ENCODE measurements around the gene EXPH5. TPM values are rescaled to one million over a fixed set of nuclear protein-coding genes. Genes with fewer than 3 reads are reported as not detected.
"Not testable (repeated sequence)": the region's sequence is repeated elsewhere in the genome, so short reads cannot be mapped to it uniquely, and the experiment has no call there.

EXPH5 gene
- total RNA-seq, 1 donor from 2014 or later = 0.59 TPM

DNA sequence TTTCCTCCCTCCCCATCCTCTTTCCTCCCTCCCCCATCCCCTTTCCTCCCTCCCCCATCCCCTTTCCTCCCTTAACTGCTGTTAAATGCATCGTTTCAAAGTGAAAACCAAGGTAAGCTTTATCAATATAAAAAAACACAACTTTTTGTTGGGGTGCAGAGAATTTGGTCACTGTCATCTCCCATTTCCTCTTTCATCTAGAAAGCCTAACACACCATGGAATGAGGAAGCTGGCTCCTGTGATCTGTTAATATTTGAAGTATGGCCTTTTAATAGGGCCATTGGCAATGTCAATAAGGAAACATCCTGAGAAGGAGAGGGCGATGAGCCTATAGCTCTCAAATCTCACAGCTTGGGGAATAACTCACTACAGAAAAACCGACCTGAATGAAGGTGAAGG, 7.0 kb downstream of the EXPH5 start:
- Mint-ChIP-seq H3K4me1 (ENCODE audit: unreplicated experiment) (no peaks in the 10 kb centered on the region), H3K9me3 (ENCODE audit: unreplicated experiment) (no peaks in the 10 kb centered on the region), H3K27me3 (ENCODE audit: unreplicated experiment) (no peaks in the 10 kb centered on the region), H3K36me3 (ENCODE audit: unreplicated experiment) (no peaks in the 10 kb centered on the region), H3K27ac (ENCODE audit: unreplicated experiment) (no peak overlapping the region), H3K4me3 (ENCODE audit: unreplicated experiment) (no peak overlapping the region)
- no peak for DNase-seq (ENCODE audit: extremely low spot score, unreplicated experiment)
- TF ChIP-seq, protein P1, sequence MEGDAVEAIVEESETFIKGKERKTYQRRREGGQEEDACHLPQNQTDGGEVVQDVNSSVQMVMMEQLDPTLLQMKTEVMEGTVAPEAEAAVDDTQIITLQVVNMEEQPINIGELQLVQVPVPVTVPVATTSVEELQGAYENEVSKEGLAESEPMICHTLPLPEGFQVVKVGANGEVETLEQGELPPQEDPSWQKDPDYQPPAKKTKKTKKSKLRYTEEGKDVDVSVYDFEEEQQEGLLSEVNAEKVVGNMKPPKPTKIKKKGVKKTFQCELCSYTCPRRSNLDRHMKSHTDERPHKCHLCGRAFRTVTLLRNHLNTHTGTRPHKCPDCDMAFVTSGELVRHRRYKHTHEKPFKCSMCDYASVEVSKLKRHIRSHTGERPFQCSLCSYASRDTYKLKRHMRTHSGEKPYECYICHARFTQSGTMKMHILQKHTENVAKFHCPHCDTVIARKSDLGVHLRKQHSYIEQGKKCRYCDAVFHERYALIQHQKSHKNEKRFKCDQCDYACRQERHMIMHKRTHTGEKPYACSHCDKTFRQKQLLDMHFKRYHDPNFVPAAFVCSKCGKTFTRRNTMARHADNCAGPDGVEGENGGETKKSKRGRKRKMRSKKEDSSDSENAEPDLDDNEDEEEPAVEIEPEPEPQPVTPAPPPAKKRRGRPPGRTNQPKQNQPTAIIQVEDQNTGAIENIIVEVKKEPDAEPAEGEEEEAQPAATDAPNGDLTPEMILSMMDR (IDR thresholded peaks at IDR 0.05) = no peak

DNA sequence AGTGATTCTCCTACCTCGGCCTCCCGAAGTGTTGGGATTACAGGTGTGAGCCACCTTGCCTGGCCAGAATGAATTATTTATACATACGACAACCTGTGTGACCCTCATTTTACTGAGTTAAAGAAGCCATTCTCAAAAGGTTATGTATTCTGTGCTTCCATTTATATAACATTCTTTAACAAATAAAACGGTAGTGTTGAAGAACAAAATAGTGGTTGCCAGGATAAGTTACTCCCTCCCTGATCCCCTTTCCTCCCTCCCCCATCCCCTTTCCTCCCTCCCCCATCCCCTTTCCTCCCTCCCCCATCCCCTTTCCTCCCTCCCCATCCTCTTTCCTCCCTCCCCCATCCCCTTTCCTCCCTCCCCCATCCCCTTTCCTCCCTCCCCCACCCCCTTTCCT, 7.4 kb downstream of the EXPH5 start:
- H3K36me3 Mint-ChIP-seq (ENCODE audit: unreplicated experiment); H3K9me3 Mint-ChIP-seq (ENCODE audit: unreplicated experiment); H3K27ac Mint-ChIP-seq (ENCODE audit: unreplicated experiment); H3K4me3 Mint-ChIP-seq (ENCODE audit: unreplicated experiment); DNase-seq (ENCODE audit: extremely low spot score, unreplicated experiment); H3K27me3 Mint-ChIP-seq (ENCODE audit: unreplicated experiment); H3K4me1 Mint-ChIP-seq (ENCODE audit: unreplicated experiment): not testable (repeated sequence)

GRCh38 chr11:108584973-108585372, 8.6 kb downstream of the EXPH5 start:
- Mint-ChIP-seq H3K4me3 (ENCODE audit: unreplicated experiment) (no peak overlapping the region), H3K4me1 (ENCODE audit: unreplicated experiment) (no peaks in the 10 kb centered on the region), H3K27ac (ENCODE audit: unreplicated experiment) (no peak overlapping the region)

GRCh38 chr11:108580645-108581044, 12.9 kb downstream of the EXPH5 start:
- no peak for DNase-seq (ENCODE audit: extremely low spot score, unreplicated experiment)
- no peaks in the 10 kb centered on the region for H3K36me3 Mint-ChIP-seq (ENCODE audit: unreplicated experiment)
- H3K4me1 Mint-ChIP-seq (ENCODE audit: unreplicated experiment) = no peaks in the 10 kb centered on the region
- peaks cover 15% of the 10 kb centered on the region for H3K9me3 Mint-ChIP-seq (ENCODE audit: unreplicated experiment)
- no peak overlapping the region for H3K27ac Mint-ChIP-seq (ENCODE audit: unreplicated experiment)
- H3K4me3 Mint-ChIP-seq (ENCODE audit: unreplicated experiment) = no peak overlapping the region
- H3K27me3 Mint-ChIP-seq (ENCODE audit: unreplicated experiment) = peaks cover 5% of the 10 kb centered on the region
- TF ChIP-seq, protein P1 (IDR thresholded peaks at IDR 0.05) = no peak

More at GRCh38 chr11:108584973-108585372, 8.6 kb downstream of the EXPH5 start:
- no peaks in the 10 kb centered on the region for H3K27me3 Mint-ChIP-seq (ENCODE audit: unreplicated experiment)
- H3K9me3 Mint-ChIP-seq (ENCODE audit: unreplicated experiment) = peaks cover 3% of the 10 kb centered on the region
- no peak for DNase-seq (ENCODE audit: extremely low spot score, unreplicated experiment)
- TF ChIP-seq, protein P1 (IDR thresholded peaks at IDR 0.05) = no peak
- no peaks in the 10 kb centered on the region for H3K36me3 Mint-ChIP-seq (ENCODE audit: unreplicated experiment)

- Mint-ChIP-seq H3K27me3 (ENCODE audit: unreplicated experiment) (peaks cover 5% of the 10 kb centered on the region), H3K4me1 (ENCODE audit: unreplicated experiment) (no peaks in the 10 kb centered on the region), H3K9me3 (ENCODE audit: unreplicated experiment) (peaks cover 15% of the 10 kb centered on the region), H3K4me3 (ENCODE audit: unreplicated experiment) (no peak overlapping the region), H3K36me3 (ENCODE audit: unreplicated experiment) (no peaks in the 10 kb centered on the region), H3K27ac (ENCODE audit: unreplicated experiment) (no peak overlapping the region)
- TF ChIP-seq, protein P1 (IDR thresholded peaks at IDR 0.05) = no peak
- no peak for DNase-seq (ENCODE audit: extremely low spot score, unreplicated experiment)
Observed at GRCh38 chr11:108580043-108580442, 13.5 kb downstream of the EXPH5 start.

- no peak for DNase-seq (ENCODE audit: extremely low spot score, unreplicated experiment)
- Mint-ChIP-seq H3K36me3 (ENCODE audit: unreplicated experiment) (no peaks in the 10 kb centered on the region), H3K27ac (ENCODE audit: unreplicated experiment) (no peak overlapping the region), H3K27me3 (ENCODE audit: unreplicated experiment) (peaks cover 5% of the 10 kb centered on the region), H3K4me3 (ENCODE audit: unreplicated experiment) (no peak overlapping the region), H3K4me1 (ENCODE audit: unreplicated experiment) (no peaks in the 10 kb centered on the region), H3K9me3 (ENCODE audit: unreplicated experiment) (peaks cover 15% of the 10 kb centered on the region)
- TF ChIP-seq, protein P1 (IDR thresholded peaks at IDR 0.05) = no peak
Observed at GRCh38 chr11:108576523-108576922, 17.0 kb downstream of the EXPH5 start.

All from osteocyte (in vitro differentiated cells).